ENCODE results near the gene FANCD2. TPM values are rescaled to one million over a fixed set of nuclear protein-coding genes. Genes with fewer than 3 reads are reported as not detected.

FANCD2 gene
- total RNA-seq, 1 experiment from 2014 or later: 69.2 TPM

DNA sequence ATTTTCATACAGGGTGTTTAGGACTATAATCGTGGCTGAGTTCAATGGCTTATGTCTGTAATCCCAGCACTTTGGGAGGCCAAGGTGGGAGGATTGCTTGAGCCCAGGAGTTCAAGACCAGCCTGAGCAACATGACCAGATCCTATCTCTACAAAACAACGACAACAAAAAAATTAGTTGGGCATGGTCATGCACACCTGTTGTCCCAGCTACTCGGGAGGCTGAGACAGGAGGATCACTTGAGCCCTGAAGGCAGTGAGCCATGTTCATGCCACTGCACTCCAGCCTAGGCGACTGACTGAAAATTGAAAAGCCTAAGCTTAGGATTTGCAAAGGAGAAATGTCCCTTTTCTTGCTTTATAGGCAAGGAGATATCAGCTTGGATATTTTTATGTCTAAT, 90.7 kb downstream of the FANCD2 start:
- ChIA-PET POLR2A (ENCODE audit: low non-redundant PET) (no interaction called here), CTCF (no interaction called here)
- H3K4me1 ChIP-seq (ENCODE audit: insufficient read depth, low read length, poor library complexity, severe bottlenecking): peaks cover 9% of the 10 kb centered on the region
- peaks cover 3% of the 10 kb centered on the region for H3K36me3 ChIP-seq (ENCODE audit: insufficient read depth, low read length, poor library complexity, severe bottlenecking)
- intact Hi-C loops (cut with micrococcal nuclease; ENCODE audit: unreplicated experiment): no loop called here
- H3K27me3 ChIP-seq (replicated peaks; ENCODE audit: insufficient read depth, low read depth, low read length, poor library complexity): no peaks in the 10 kb centered on the region
- H3K27ac ChIP-seq (ENCODE audit: low read depth, low read length, poor library complexity, severe bottlenecking): no peak overlapping the region
- no peaks in the 10 kb centered on the region for H3K9me3 ChIP-seq (ENCODE audit: low read depth, low read length, poor library complexity, severe bottlenecking)
- no TSS peak for BruUV-seq (replicated peaks)
- H3K4me3 ChIP-seq (ENCODE audit: low read depth, low read length, poor library complexity, severe bottlenecking): peak overlapping the region; percentile 86
- TF ChIP-seq EZH2 (IDR thresholded peaks at IDR 0.05; ENCODE audit: borderline replicate concordance, low read depth, low read length, poor library complexity, severe bottlenecking) (no peak), CTCF (conservative IDR thresholded peaks at IDR 0.05; ENCODE audit: low read depth, low read length) (no peak)
- DNase-seq (ENCODE audit: low spot score): no peak

GRCh38 chr3:10119376-10119775, 93.1 kb downstream of the FANCD2 start:
- H3K36me3 ChIP-seq (ENCODE audit: insufficient read depth, low read length, poor library complexity, severe bottlenecking): peaks cover 3% of the 10 kb centered on the region
- H3K4me1 ChIP-seq (ENCODE audit: insufficient read depth, low read length, poor library complexity, severe bottlenecking): peaks cover 9% of the 10 kb centered on the region
- intact Hi-C loops (cut with micrococcal nuclease; ENCODE audit: unreplicated experiment): no loop called here
- no peak for DNase-seq (ENCODE audit: low spot score)
- TF ChIP-seq CTCF (conservative IDR thresholded peaks at IDR 0.05; ENCODE audit: low read depth, low read length) (no peak), EZH2 (IDR thresholded peaks at IDR 0.05; ENCODE audit: borderline replicate concordance, low read depth, low read length, poor library complexity, severe bottlenecking) (no peak)
- no TSS peak for BruUV-seq (replicated peaks)
- H3K4me3 ChIP-seq (ENCODE audit: low read depth, low read length, poor library complexity, severe bottlenecking): no peak overlapping the region
- H3K9me3 ChIP-seq (ENCODE audit: low read depth, low read length, poor library complexity, severe bottlenecking): no peaks in the 10 kb centered on the region
- ChIA-PET CTCF (no interaction called here), POLR2A (ENCODE audit: low non-redundant PET) (no interaction called here)
- no peaks in the 10 kb centered on the region for H3K27me3 ChIP-seq (replicated peaks; ENCODE audit: insufficient read depth, low read depth, low read length, poor library complexity)
- H3K27ac ChIP-seq (ENCODE audit: low read depth, low read length, poor library complexity, severe bottlenecking): no peak overlapping the region

GRCh38 chr3:10121064-10121463, 94.8 kb downstream of the FANCD2 start:
- Histone ChIP-seq H3K27me3 (replicated peaks; ENCODE audit: insufficient read depth, low read depth, low read length, poor library complexity) (no peaks in the 10 kb centered on the region), H3K27ac (ENCODE audit: low read depth, low read length, poor library complexity, severe bottlenecking) (no peak overlapping the region), H3K9me3 (ENCODE audit: low read depth, low read length, poor library complexity, severe bottlenecking) (no peaks in the 10 kb centered on the region), H3K36me3 (ENCODE audit: insufficient read depth, low read length, poor library complexity, severe bottlenecking) (peaks cover 10% of the 10 kb centered on the region), H3K4me3 (ENCODE audit: low read depth, low read length, poor library complexity, severe bottlenecking) (no peak overlapping the region), H3K4me1 (ENCODE audit: insufficient read depth, low read length, poor library complexity, severe bottlenecking) (peaks cover 6% of the 10 kb centered on the region)
- intact Hi-C loops (cut with micrococcal nuclease; ENCODE audit: unreplicated experiment): no loop called here
- no peak for TF ChIP-seq EZH2 (IDR thresholded peaks at IDR 0.05; ENCODE audit: borderline replicate concordance, low read depth, low read length, poor library complexity, severe bottlenecking)
- no peak for TF ChIP-seq CTCF (conservative IDR thresholded peaks at IDR 0.05; ENCODE audit: low read depth, low read length)
- CTCF ChIA-PET: no interaction called here
- no peak for DNase-seq (ENCODE audit: low spot score)
- POLR2A ChIA-PET (ENCODE audit: low non-redundant PET): no interaction called here
- BruUV-seq (replicated peaks): no TSS peak
